HG02571 (cell line): ENCODE data around the gene SNX8.
A peak's percentile ranks its signal among the peaks of the same experiment; 100 is the strongest.

Experiments
- ATAC-seq: cut with Tn5 transposase; IDR thresholded peaks from one replicate; pipeline ENCODE4 v1.9.1; 2021; ENCODE audit warnings: mild to moderate bottlenecking, moderate library complexity; ENCODE audit not compliant: unreplicated experiment

The SNX8 gene

DNA sequence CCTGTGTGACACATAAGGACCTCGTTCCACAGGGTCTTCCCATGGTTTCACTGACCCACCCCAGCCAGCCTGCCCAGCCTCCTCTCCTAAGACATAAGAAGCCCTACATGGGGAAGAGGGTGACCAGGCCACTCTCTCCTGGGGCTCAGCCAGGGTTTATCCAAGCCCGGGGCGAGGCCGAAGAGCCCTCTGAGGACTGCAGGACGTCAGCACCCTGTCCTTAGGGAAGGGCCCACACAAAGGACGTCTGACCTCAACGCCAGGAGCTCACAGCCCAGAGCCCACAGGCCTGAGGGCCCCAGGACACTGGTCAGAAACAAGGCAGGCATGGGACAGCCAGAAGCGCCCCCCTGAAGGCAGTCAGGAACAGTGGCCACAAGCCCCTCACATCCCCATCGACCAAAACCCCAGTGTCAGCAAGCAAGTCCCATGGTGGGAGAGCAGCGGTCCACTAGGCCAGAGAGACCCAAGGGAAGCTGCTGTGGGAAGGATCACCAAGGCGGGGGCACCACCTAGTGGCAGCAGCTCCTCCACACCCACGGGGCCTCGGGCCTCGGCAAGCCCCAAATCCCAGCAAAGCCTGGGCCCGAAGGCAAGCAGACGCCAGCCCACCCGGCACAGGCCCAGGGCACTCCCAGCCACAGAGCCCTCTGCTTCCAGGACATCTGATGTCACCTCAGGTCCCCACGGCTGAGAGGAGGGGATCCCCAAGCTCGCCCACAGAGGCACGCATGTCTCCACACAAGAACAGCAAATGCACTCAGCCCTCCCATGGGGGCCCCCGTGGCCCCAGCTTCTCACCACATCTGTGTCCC lies 104.9 kb downstream of the SNX8 start:
- peak; percentile 59 for ATAC-seq

DNA sequence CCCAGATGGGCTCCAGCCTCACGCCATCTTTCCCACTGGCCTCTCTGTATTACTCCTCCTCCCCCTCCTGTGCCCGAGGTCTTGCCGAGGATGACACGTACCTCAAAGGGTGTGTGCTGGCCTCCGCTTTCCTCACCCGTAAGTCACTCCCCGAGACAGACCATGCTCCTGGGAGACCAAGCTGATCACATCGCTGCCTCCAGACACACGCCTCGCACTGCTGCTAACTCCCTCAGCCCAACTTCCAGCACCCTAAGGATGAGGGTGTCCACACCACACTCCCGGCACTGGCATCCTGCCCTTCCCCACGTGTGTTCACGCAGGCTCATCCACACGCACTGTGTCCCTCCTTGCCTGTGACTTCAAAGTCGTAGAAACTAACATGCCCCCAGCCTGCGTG lies 105.5 kb downstream of the SNX8 start:
- no peak for ATAC-seq

DNA sequence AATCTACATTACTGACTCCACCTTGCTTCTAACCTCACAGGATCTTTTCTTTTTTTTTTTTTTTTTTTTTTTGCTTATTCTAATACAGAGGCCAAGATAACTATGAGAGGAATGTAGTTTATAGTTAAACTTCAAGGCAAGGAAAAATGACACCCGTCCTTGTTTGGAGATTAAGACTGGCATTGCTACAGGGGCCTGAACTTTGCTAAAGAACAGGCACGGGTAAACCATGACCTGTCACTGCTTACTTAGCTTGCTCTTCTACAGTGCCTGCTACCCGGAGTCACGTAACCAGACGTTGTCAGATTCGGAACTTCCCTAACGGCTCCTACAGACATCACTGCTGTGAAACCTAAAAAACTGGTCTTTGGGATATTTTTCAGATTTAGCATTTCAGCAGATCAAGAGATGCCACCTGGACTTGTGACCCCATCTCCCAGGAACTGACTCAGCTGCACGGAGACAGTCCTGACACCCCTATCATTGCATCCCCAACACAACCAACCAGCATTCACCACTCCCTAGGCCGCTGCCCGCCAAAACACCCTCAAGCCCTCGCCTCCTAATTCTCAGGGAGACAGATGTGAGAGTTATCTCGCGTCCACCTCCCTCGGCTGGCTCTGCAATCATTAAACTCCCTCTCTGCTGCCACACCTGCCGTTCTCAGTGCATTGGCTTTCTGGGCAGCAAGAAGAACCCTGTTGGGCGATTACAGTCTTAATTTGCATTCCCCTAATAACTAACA lies 109.0 kb downstream of the SNX8 start:
- ATAC-seq = no peak

DNA sequence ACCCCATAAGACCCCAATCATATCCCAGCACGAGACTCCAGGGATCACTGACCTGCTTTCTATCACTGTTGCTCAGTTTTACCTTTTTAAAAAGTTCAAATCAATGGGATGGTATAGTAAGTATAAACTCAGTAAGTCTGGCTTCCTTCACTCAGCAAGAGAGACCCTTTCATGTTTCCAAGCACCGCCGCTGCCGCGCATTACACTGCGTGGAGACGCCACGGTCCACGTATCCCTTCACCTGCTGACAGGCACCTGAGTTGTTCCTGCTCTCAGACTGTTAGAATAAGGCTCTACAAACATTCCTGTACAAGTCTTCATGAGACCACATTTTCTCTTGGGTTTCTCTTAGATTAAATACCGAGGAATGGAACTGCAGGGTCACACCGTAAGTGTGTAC lies 109.8 kb downstream of the SNX8 start:
- no peak for ATAC-seq

DNA sequence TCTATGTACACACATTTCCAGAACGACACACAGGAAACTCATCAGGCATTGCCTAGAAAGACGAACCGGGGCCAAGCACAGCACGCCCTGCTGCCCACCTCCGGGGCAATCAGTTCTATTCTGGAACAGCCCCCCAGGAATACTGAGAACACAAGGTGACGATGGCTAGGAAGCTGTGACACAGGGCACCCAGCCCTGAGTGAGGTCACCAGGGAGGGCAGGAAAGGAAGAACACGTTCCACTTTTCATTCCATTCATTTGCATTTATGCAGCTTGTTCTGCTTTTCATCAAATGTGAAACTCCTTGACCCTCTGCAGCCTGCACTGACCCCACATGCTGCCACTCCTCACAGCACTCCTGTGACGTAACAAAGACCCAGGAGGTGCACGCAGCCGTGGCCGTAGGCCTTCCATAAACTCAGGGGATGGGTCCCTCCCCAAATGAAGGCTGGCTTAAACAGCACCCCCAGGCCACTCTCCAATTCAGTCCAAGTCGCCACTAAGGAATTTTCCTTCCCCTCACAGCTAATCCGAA lies 110.4 kb downstream of the SNX8 start:
- peak; percentile 53 for ATAC-seq

DNA sequence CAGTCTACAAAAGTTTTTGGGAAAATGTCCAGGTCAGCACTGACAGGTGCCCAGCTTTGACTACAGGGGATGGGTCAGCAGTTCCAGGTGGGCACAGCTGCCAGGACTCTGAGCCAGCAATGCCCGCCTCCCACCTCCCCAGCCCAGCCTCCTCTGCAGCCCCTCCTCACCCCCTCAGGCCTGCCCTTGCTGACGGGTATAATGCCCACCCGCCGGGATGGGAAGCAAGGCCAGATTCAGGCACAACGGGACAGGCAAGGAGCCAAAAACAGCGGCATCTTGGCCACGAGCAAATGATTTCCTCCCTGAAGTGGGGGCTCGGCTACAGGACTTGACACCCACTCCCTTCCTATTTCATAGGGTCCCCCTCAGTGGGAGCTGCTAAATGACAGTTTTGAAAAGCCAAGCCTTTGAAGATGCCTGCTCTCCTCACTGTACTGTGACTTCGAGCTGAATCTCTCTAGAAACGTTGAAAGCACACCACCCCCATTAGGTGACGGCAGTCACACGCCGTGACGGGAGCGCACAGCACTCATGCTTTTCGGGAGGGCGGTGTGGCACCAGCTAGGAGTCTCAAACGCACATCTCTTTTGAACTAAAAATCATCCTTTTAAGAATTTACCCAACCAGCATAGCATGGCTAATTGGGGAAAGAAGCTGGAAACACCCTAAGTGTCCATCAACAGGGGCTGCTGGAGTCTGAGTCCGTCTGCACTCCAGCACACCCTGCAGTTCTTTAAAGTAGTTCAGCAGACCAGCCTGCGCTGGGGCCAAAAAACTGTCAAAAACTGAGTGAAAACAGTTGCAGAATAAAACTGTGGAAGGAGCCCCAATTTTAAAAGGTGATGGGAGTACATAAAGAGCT lies 111.1 kb downstream of the SNX8 start:
- no peak for ATAC-seq

DNA sequence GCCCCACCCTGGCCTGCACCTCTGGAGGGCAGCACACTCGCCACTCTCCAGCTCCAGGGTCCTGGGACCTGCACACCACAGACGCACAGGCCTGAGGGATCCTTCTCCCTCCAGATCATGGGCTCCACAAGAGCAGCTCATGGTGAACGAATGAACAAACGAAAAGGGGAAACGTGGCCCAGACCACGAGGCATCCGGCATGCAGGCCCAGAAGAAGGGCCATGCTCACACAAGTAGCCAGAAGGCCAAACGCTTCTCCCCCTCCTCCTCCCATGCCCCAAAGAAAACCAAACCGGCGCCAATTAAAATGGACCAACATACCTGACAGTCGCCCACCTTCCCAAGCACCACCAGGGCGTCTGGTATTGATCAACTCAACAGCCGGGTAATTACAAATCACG lies 111.9 kb downstream of the SNX8 start:
- ATAC-seq = no peak
